Neural progenitor cell (in vitro differentiated cells): ENCODE results near the gene NCOA3.

Experiments used
- CTCF ChIP-seq: fragments of 200-600 bp; sonication (generic); IDR thresholded peaks from 2 replicates; pipeline ENCODE4 v1.5.1; 2017; ENCODE audit warnings: antibody characterized with exemption, mild to moderate bottlenecking
- EZH2 ChIP-seq: fragments of 200-600 bp; sonication (generic); IDR thresholded peaks from 2 replicates; pipeline ENCODE4 v1.6.1; 2017; ENCODE audit warnings: antibody characterized with exemption, mild to moderate bottlenecking, moderate library complexity
- EZH2phosphoT487 ChIP-seq: fragments of 200-600 bp; sonication (generic); IDR thresholded peaks from 2 replicates; pipeline ENCODE4 v1.6.1; 2017; ENCODE audit warnings: antibody characterized with exemption

GRCh38 chr20:47667086-47667485, 165.4 kb downstream of the NCOA3 start:
- no peak for TF ChIP-seq EZH2phosphoT487
- TF ChIP-seq CTCF, result no peak
- TF ChIP-seq EZH2, result no peak
